NCI-H345 treated with DMSO at 0.1 percent for 48 hours (cell line): ENCODE data around the gene JARID2.

Experiments
- DNase-seq: peaks from one replicate; lab custom pipeline; 2025; ENCODE audit not compliant: unreplicated experiment; lab: John Stamatoyannopoulos, UW

JARID2 gene

GRCh38 chr6:15352220-15352619, 106.4 kb downstream of the JARID2 start:
- DNase-seq: no peak

GRCh38 chr6:15352845-15353244, 107.0 kb downstream of the JARID2 start:
- DNase-seq: peak; percentile 7

GRCh38 chr6:15355683-15356099, 109.8 kb downstream of the JARID2 start:
- DNase-seq: no peak

- no peak for DNase-seq
Measured at GRCh38 chr6:15356179-15356578, 110.3 kb downstream of the JARID2 start.

- DNase-seq: no peak
Measured at GRCh38 chr6:15356937-15357336, 111.1 kb downstream of the JARID2 start.

GRCh38 chr6:15357782-15358181, 111.9 kb downstream of the JARID2 start:
- no peak for DNase-seq

- DNase-seq: no peak
Measured at GRCh38 chr6:15358579-15359327, 112.9 kb downstream of the JARID2 start.

- no peak for DNase-seq
Measured at GRCh38 chr6:15359335-15359862, 113.5 kb downstream of the JARID2 start.

GRCh38 chr6:15360300-15360699, 114.4 kb downstream of the JARID2 start:
- no peak for DNase-seq

- DNase-seq: no peak
Measured at GRCh38 chr6:15361197-15361596, 115.3 kb downstream of the JARID2 start.

- DNase-seq: no peak
Measured at GRCh38 chr6:15362274-15363160, 116.6 kb downstream of the JARID2 start.

- no peak for DNase-seq
Measured at GRCh38 chr6:15363164-15363522, 117.3 kb downstream of the JARID2 start.

GRCh38 chr6:15363523-15364400, 117.9 kb downstream of the JARID2 start:
- no peak for DNase-seq

GRCh38 chr6:15364401-15365037, 118.7 kb downstream of the JARID2 start:
- no peak for DNase-seq

GRCh38 chr6:15365273-15365687, 119.4 kb downstream of the JARID2 start:
- peak; percentile 37 for DNase-seq

- no peak for DNase-seq
Measured at GRCh38 chr6:15366003-15366535, 120.2 kb downstream of the JARID2 start.

GRCh38 chr6:15366879-15367278, 121.0 kb downstream of the JARID2 start:
- DNase-seq: no peak

- DNase-seq: no peak
Measured at GRCh38 chr6:15368186-15368585, 122.3 kb downstream of the JARID2 start.

GRCh38 chr6:15368873-15369272, 123.0 kb downstream of the JARID2 start:
- DNase-seq: no peak

GRCh38 chr6:15369838-15370237, 124.0 kb downstream of the JARID2 start:
- DNase-seq: peak; percentile 4
